Endothelial cell of umbilical vein (primary cell): ENCODE results near the gene IP6K2.
A peak's percentile ranks its signal among the peaks of the same experiment; 100 is the strongest.

Experiments
- EZH2 ChIP-seq: IDR thresholded peaks from 2 replicates; pipeline ENCODE4 v1.6.1; 2012; ENCODE audit warnings: borderline replicate concordance, low read depth, mild to moderate bottlenecking, moderate library complexity, low read length, inconsistent platforms; ENCODE audit not compliant: severe bottlenecking
- MYC ChIP-seq: IDR thresholded peaks from one replicate; pipeline ENCODE4 v1.6.1; 2011; ENCODE audit warnings: mild to moderate bottlenecking, low read depth, low read length
- POLR2A ChIP-seq: IDR thresholded peaks from 2 replicates; pipeline ENCODE4 v1.6.1; 2012; ENCODE audit warnings: low read depth, mild to moderate bottlenecking, control low read depth, low read length
- TF ChIP-seq, protein P1 (sequence below), 2 donors: IDR thresholded peaks; 1 replicate in 1 of 2; 2 replicates in 1 of 2; pipeline ENCODE4 v1.5.1; 2011; ENCODE audit warnings: low read length in 2 of 2, mild to moderate bottlenecking in 2 of 2, moderate library complexity in 2 of 2, control low read depth in 1 of 2, inconsistent platforms in 1 of 2, low read depth in 1 of 2; ENCODE audit not compliant: insufficient read depth in 1 of 2; ENCODE audit errors: extremely low read depth in 1 of 2
- TF ChIP-seq, protein P2 (sequence below): IDR thresholded peaks from 2 replicates; pipeline ENCODE4 v1.6.1; 2011; ENCODE audit not compliant: insufficient read depth, insufficient read length

DNA sequence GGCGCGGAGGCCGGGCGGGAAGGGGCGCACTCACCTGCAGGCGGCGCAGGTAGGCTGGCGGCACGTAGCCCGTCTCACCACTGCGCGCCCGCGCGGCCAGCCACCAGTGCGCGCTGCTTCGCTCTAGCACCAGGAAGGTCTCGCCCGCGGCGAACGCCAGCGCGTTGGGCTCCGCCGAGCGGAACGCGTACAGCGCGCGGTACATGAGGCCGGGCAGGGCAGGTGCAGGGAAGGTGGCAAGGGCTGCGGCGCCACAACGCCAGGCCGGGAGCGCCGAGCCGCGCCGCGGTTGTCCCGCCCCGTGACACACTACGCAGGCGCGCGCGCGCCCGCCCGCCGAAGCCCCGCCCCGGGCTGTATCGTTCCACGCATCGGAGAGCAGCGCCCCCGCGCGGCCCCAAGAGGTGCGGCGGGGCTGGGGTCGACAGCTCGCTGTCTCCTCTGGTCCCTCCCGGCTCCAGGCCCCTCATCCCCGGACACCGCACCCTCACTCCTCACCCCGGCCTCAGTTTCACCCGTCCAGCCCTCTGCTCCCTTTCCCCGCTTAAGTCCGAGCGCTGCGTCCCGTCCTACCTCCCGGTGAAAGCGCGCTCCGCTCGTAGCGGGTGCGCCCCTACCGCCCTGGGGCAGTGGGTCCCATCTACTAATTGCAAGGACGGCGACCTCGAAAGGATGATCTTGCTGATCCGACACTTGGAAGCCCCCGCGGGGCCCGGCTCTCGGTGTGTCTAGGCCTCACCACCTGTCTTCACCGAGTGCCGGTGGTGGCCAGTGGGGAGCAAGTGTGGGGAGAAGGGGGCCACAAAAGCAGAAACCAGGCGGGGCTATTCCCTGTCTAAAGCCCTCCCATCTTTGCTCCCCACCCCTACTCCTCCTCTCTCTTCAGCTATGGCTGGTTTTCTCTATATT is 31.2 kb downstream of the IP6K2 start, which contains the start of gene NCKIPSD:
- TF ChIP-seq, protein P1, sequence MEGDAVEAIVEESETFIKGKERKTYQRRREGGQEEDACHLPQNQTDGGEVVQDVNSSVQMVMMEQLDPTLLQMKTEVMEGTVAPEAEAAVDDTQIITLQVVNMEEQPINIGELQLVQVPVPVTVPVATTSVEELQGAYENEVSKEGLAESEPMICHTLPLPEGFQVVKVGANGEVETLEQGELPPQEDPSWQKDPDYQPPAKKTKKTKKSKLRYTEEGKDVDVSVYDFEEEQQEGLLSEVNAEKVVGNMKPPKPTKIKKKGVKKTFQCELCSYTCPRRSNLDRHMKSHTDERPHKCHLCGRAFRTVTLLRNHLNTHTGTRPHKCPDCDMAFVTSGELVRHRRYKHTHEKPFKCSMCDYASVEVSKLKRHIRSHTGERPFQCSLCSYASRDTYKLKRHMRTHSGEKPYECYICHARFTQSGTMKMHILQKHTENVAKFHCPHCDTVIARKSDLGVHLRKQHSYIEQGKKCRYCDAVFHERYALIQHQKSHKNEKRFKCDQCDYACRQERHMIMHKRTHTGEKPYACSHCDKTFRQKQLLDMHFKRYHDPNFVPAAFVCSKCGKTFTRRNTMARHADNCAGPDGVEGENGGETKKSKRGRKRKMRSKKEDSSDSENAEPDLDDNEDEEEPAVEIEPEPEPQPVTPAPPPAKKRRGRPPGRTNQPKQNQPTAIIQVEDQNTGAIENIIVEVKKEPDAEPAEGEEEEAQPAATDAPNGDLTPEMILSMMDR (IDR thresholded peaks at IDR 0.05; ENCODE audit: extremely low read depth in 1 of 2, insufficient read depth in 1 of 2, low read depth in 1 of 2, low read length in 2 of 2) = peak; percentile 88 to 90
- TF ChIP-seq POLR2A = peak; percentile 95
- no peak for TF ChIP-seq MYC
- TF ChIP-seq, protein P2, sequence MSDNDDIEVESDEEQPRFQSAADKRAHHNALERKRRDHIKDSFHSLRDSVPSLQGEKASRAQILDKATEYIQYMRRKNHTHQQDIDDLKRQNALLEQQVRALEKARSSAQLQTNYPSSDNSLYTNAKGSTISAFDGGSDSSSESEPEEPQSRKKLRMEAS = no peak
- TF ChIP-seq EZH2 = no peak
